GM12892 (cell line): ENCODE measurements around the gene ZFP62.

Experiments
- DNase-seq: peaks from one replicate; pipeline ENCODE4 v3.0.0; 2011; ENCODE audit not compliant: insufficient read length
- FAIRE-seq: peaks from 2 replicates; lab custom pipeline; 2011; peaks lifted over from hg19 to GRCh38; lab: Jason Lieb, UNC
- POLR2A ChIP-seq: IDR thresholded peaks from 2 replicates; pipeline ENCODE4 v1.6.1; 2011; ENCODE audit warnings: low read depth, low read length, control low read depth
- POLR2AphosphoS5 ChIP-seq: IDR thresholded peaks from 2 replicates; pipeline ENCODE4 v1.6.1; 2011; ENCODE audit warnings: low read depth, low read length, control low read depth
- TAF1 ChIP-seq: IDR thresholded peaks from 2 replicates; pipeline ENCODE4 v1.6.1; 2011; ENCODE audit warnings: low read depth, mild to moderate bottlenecking, control low read depth, low read length, borderline replicate concordance

ZFP62 gene

DNA sequence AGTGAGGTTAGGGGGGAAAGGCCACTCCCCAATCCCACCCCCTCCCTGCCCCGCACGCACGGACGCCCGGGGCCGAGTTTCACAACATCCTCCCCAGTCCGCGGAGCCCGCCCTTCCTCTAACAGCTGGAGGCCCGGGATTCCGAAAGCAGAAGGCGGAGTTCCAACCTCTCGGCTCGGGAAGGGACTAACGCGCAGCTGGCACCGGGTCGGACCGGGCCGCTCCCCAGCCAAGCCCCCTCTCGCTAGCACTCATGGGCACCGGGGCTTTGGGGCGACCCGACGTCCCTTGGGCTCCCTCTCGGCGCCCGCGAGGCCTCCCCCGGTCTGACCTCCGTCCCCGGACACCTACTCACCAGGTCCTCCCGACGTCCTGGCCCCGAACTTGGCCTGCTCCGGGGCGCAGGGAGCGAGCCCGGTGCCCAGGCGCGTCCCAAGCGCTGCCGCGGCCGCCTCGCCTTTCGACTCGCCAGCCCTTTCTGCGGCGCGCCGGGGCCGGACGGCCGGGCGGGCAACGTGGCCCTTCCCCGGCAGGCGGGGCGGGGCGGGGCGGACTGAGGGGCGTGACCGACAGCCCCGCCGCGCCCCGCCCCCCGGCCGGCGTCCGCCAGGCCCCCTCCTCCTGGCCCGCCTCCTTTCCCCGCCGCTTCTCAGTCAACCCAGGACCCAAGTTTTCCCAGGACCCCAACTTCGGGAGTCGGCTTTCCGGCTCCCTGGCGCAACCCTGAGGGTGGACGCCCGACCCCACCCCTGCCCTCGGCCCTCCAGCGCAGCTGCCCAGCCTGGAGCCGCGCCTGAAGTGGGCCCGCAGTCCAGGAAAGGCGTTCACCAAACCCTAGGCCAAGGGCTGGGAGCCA is 58.5 kb downstream of the ZFP62 start, which contains the start of gene MGAT1:
TSS of gene MGAT1 (minus strand) at position 482 of the 856 bp plus-strand sequence. CDS start 9,835 bp downstream, outside the sequence.
- FAIRE-seq (peak; percentile 58), DNase-seq (peak; percentile 89)
- TF ChIP-seq TAF1: peak; percentile 27; the same call in 1 of the 2 replicates
- TF ChIP-seq POLR2A: peak; percentile 76; the same call in 1 of the 2 replicates
- no peak for TF ChIP-seq POLR2AphosphoS5

DNA sequence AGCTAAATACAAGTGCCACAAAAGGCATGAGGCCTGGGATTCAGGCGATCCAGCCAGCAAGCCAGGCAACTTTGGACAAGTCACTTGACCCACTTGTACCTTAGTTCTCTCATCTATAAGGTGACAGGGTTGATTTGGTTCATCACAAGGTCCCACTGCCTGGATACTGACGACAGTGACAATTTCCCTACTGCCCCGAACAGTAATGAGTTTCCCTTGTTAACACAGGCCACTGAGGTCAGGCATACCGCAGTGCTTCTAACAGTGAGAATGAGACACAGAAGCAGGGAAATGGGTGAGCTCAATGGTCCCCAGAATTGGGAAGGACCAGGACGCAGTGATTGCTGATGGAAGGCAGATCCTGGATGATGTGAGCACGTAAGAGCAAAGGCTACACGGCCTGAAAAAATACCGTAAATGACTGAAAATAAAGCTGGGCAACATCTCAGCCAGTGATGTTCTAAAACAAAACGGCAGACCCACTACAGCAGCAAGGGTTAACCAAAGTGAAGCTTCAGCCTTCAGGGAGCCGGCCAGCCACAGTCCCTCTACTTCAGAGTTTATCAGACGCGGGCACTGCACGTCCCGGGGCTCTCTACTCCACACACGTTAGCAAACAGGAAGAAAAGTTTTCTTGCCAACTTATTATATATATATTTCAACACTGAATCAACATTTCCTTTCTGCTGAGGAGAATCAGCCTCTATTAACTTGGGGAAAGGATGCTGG is 59.3 kb downstream of the ZFP62 start:
- DNase-seq (no peak), FAIRE-seq (peak; percentile 60)
- TF ChIP-seq POLR2A (no peak), TAF1 (no peak), POLR2AphosphoS5 (no peak)

DNA sequence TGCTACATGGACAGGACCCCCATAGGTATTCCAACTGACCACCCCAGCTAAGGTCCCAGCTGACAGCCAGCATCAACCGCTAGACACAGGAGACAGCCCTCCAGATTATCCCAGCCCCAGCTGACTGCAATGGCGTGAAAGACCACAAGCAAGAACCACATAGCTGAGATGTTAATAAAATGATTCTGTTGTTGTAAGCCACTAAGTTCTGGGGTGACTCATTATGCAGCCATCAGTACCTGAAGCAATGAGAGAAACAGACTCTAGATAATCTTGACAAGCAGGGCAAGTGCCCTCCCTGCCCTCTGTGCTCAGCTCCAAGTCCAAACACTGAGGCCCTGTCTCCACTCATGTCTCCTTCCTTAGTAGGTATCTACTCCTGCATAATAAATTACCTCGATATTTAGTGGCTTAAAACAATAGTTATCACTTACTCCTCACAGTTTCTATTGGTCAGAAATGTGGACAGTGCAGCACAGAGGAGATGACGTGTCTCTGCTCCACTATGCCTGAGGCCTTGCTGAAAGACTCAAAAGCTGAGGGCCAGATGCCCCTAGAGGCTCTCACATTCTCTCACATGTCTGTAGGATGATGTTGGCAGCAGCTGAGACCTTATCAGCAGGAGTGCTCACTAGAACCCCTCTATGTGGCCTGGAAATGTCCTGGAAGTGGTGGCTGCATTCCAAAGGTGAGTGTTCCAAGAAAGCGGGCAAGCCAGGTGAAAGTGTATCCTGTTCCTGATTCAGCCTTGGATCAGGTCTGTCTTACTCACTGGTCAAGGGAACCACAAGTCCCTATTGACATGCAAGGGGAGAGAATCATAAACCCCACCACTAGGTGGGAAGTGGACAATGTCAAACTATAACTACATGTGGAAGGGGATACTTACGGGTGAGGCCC is 60.9 kb downstream of the ZFP62 start:
- TF ChIP-seq POLR2A (no peak), TAF1 (no peak), POLR2AphosphoS5 (no peak)
- peak; percentile 51 for FAIRE-seq

DNA sequence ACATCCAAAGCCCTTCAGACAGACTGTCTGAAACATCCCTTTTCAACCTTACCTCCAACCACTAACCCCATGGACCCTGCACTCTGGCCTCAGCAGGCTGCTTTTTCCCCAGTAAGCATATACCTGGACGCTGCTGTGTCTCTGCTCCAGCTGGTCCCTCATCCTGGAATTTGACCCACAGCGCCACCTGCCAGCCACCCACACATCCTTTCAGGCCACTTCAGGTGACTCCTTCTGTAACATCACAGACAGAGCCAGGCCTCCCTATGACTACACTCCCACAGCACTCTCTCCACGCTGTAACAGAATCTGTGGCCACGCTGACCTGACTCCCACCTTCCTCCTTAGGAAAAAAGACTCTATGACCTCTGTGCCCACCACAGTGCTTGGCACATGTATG is 61.9 kb downstream of the ZFP62 start:
- FAIRE-seq (no peak), DNase-seq (no peak)
- TF ChIP-seq TAF1 (no peak), POLR2AphosphoS5 (no peak), POLR2A (no peak)

More for the DNA sequence above, 60.9 kb downstream of the ZFP62 start:
- no peak for DNase-seq

DNA sequence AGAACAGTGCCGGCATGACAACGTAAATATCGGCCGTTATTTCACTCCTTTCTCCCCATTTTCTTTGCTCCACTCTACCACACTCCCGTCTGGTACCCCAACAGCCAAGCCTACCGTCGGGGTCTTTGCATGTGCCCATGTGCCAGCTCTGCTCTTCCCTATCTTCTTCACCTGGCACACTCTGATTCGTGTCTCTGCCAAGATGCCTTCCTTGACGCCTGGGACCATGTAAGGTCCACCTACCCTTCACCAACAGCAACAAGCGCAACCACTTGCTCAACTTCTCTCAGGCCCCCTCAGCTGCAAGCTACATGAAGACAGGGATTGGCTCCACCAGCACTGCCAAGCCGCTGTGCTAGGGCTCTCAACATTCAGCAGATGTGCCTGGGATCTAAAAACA is 62.9 kb downstream of the ZFP62 start:
- FAIRE-seq (no peak), DNase-seq (no peak)
- TF ChIP-seq TAF1 (no peak), POLR2AphosphoS5 (no peak), POLR2A (no peak)
